ENCODE results near the gene CMTM2.
A peak's percentile ranks its signal among the peaks of the same experiment; 100 is the strongest.

Gene CMTM2, protein sequence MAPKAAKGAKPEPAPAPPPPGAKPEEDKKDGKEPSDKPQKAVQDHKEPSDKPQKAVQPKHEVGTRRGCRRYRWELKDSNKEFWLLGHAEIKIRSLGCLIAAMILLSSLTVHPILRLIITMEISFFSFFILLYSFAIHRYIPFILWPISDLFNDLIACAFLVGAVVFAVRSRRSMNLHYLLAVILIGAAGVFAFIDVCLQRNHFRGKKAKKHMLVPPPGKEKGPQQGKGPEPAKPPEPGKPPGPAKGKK

DNA sequence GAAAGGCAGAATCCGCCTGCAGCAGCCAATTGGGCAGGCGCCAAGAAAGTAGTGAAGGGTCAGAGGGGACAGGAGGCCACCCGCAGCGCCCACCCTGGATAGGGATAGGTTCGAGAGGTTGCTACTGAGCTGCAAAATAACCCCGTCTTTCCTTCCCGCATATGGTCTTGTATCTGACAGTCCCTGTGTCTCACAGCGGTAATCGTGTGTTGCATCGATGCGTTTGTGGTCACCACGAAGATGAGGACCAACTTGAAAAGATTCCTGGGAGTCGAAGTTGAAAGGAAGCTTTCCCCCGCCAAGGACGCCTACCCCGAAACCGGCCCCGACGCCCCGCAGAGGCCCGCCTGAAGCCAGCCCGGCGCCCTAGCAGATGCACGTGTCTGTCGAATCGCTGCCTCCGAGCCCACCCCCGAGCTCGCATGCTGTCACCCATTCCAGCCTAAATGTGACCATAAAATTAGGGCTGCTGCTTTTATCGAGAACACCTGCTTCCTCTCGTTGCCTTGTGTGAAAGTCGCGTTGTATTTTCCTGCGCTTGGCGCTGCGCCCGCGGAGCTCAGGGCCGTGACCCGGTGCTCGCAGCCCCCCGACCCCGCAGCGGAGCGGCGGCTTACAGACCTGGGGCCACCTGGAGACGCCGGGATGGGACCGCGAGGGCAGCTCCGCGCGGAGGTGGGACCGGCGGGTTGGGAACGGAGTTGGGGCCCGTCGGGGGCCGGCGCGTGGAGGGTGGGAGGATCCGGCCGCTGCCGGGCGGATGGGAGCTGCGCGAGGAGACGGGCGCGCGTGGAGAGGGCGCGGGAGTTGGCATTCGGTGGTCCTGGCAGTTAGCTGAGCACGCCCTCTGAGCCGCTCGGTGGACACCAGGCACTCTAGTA is at the start of gene CMTM2:
Gene CMTM2, plus strand, starts transcription at position 813 of the 881 bp plus-strand sequence. CDS start 145 bp downstream, outside the sequence.
- no peak for DNase-seq

DNA sequence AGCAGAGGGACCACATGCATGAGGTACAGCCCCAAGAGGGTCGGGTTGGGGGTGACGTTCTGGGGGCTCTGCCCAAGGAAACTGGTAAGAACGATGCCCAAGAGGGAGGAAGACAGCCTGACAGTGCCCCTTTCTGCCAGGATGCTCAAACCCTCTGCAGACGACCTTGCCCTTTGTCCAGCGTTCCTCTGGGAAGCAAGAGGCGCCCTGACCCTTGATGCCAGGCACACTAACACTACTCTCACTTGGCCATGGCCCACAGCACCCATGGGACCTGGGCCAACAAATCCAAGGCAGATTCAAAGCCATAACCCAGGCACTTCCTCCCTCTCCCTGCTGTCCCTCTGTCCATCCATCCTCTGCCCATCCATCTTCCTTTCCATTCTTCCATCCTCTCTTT is 49.8 kb upstream of the CMTM2 start:
- no peak for DNase-seq

DNA sequence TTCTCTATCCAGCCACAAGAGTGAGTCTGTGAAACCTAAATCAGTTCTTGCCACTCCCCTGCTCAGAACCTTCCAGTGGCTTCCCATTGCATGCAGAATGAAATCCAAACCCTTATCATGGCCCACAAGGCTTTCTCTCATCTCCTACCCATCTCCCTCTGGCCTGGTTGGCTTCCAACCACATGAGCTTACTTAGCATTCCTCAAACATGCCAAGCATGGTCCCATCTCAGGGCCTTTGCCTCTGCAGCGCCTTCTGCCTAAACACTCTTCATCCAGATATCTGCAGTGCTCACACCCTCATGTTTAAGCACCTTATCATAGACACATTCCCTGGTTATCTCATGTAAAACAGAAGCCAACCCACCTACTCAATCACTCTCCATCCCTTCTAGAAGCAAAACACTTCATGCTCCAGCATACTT is 44.9 kb upstream of the CMTM2 start:
- DNase-seq: no peak

DNA sequence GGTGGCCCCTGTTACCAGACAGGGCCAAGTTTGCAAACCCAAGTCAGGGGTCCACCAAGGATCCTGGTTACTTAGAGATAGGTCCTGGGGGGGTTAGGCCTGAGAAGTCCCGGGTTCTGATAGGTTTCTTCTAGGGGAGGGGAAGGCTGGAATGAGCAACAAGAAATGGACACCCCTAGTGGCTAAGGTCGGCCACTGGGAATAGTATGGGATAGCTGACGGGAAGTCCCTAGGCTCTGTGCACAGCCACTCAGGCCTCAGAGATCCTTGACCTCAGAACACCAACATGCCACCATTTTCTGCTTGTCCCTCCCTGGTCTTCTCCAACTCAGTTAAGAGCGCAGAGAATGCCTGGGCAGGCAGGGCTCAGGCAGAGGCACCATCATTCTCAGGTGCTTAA is 42.7 kb upstream of the CMTM2 start:
- DNase-seq: no peak

DNA sequence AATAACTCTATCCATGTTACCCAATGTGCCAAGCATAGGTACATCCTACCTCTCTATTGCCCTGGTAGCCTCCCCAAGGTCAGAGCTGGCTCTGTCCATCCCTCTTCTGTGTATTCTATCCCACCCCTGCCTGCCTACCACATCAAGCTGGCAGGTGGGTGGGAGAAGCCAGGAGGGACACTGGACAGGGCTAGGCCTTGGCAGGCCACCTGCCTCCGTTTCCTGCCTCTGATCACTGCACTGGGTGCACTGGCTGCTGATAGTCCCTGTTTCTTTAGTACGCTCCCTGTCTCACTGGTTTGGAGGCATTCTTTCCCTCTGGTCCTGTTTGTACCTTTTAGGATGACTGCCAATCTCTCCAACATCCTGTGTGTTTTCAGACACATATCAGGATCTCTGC is 42.0 kb upstream of the CMTM2 start:
- DNase-seq: no peak

DNA sequence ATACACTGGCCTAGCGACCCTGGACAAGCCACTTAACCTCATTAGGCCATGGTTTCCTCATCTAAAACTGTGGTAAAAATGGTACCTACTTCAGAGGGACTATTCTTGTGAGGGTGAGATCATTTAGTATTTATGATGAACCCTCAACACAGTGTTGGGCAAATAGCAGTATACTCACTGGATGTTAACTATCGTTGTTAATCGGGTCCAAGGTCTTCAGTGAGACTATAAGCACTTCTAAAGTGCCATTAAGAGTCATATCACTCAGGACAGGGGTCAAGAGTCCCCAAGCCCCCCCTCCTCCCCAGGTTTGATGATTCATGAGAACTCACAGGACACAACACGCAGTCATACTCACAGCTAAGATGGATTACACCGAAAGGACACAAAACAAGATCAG is 40.4 kb upstream of the CMTM2 start:
- DNase-seq: no peak

DNA sequence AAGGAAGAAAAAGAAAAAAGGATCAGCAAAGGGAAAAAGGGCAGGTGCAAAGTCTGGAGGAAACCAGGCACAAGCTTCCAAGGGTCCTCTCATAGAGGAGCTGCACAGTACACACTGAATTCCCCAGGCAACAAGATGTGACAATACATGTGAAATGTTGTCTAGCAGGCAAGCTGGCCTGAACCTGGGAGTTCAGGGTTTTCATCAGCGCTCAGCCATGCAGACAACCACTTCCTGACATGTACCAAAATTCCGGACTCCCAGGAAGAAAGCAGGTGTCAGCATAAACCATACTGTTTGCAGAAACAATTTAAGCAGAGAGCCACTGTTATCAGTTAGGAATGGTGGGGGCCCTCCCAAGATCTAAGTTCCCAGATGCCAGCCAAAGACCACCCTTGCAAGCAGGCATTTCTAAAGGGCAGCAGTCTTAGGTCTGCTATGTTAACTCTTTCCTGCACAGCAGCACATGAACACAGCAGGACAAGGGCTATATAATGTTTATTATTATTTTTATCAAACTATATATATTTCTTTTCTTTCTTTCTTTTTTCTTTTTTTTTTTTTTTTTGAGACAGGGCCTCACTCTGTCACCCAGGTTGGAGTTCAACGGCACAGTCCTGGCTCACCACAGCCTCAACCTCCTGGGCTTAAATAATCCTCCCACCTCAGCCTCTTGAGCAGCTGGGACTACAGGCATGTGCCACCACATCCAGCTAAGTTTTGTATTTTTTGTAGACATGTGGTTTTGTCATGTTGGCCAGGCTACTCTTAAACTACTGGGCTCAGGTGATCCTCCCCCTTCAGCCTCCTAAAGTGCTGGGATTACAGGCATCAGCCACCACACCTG is 39.4 kb upstream of the CMTM2 start:
- peak; percentile 55 to 72 for DNase-seq

DNA sequence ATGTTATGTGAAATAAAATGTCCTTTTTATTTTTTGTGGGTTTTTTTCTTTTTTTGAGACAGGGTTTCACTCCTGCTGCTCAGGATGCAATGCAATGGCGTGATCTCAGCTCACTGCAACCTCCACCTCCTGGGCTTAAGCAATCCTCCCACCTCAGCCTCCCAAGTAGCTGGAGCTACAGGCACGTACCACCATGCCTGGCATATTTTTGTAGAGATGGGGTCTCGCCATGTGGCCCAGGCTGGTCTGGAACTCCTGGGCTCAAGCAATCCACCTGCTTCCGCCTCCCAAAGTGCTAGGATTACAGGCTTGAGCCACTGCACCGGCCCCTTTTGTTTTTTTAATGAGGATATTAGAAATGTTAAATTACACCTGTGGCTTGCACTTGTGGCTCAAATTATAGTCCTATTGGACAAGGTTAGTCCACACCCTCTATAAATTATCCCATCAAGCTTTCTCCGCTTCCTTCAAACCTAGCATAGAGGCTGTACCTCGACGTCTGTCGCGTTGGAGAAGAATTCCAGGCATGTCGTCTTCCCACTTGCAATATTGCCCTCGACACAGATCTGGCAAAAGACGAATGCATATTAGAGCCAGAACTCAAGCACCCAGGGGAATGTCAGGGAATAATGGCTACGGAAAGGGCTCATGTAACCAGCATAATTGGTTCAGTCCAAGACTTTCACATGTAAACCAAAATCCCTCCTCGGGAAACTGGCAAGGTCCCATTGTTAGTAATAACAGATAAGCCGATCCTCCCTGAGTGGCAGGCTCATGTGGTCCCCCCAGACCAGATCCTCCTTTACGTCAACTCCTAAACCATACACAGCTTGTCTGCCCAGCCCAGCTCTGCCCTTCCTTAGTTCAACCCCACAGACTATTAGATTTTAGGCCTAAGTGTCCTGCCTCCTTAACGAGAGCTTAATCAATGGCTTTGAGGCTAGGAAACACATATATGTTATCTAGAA is 37.6 kb upstream of the CMTM2 start:
- no peak for DNase-seq

DNA sequence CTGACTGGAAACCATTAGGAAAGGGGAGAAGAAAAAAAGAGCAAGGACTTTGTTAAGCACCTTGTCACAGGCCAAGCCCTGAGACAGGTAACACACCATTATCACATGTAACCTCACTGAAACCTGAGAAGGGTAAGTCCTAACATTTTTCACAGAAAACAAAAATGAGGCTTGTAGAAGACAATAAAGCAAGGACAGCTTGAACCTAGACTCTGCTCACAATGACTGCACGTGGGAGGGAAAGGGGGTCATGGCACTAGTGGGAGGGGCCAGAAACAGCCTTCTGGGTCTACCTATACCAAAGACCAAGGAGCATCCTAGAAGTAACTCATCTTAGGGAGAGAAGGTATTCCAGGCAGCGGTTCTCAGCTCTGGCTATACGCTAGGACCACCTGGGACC is 36.9 kb upstream of the CMTM2 start:
- DNase-seq: no peak

DNA sequence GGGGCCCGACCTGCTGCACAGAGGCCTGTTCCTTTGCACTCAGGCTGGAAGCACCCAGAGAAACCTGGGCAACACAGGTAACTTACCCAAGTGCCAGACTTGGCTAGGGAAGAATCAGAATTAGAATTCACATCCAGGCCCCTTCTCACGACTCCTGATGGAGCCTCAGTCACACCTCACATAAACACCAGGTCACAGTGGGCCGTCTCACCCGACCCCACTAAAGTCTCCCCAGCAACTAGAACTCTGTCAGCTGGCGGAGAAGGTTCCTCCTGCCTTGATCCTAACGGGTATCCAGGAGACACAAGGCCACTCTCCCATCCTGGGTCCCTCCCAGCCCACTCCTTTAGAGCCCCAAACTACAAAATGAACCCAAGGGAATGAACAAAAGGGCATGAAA is 35.7 kb upstream of the CMTM2 start:
- DNase-seq: no peak

DNA sequence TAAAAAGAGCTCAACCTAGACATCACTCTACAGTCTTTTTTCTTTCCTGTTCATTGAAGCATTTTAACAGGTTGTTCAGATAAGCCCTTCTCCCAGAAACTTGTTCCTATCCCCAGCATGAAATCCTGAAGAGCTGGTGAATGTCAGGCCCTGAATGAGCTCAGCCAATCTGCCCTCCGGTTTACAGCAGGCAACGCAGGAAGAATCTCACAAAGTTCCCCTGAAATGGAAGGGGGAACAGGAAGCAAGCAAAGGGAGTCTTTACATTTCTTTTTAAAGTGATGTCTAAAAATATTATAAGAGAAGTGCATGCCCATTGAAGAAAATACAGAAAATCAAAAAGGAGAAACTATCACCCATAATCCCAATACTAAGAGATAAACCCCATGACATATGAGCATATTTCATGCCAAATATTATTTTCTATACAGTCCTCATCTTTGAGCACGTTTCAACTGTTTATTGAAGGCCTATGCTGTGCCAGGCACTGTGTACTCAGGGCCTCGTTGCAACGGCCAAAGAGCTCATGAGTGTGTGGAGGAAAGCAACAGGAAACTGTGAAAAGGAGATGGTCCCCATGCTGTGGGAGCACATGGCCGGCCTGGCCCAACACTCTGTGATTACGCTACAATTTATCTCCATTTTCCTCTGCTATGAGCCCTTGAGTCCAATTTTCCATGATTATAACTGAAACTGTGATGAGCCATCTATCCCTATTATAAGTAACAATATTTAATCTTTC is 35.1 kb upstream of the CMTM2 start:
- DNase-seq: peak in 1 of 2 experiments; percentile 37

DNA sequence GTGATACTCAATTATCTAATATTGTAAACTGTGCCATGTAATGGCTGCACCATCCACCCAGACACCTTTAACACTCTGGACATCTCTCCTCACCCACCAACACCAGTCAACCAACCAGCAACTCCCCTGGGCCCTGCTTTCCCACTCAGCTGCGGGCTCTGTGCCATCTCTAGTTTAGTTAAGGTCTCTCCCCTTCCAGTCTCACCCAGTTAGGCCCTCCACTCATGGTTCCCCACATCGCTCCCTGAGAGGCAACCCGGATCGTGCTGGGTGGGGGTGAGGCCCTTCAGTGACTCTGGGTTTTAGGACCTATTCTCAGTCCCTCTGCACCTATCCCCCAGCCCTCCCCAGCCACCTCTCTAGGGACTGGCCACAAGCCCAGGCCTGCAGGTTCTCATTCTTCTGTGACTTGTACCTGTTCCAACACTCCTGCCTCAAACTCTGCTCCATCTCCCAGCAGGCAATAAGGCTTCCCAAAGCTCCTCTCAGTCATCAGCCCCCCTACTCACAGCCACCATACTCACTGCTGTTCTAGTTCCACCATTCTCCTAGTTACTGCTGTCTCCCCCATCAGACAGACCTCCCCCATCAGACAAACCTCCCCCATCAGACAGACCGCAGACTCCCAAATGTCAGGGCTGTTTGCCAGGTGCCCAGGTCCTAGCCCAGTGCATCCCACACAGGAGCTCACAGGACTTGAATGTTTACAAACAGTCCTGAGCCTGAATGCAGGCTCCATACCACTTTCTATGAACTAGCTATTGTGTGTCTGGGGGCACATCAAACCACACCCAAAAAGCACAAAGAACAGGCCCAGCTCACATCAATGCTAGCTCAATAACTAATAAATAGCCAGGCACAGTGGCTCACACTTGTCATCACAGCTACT is 31.9 kb upstream of the CMTM2 start:
- no peak for DNase-seq

DNA sequence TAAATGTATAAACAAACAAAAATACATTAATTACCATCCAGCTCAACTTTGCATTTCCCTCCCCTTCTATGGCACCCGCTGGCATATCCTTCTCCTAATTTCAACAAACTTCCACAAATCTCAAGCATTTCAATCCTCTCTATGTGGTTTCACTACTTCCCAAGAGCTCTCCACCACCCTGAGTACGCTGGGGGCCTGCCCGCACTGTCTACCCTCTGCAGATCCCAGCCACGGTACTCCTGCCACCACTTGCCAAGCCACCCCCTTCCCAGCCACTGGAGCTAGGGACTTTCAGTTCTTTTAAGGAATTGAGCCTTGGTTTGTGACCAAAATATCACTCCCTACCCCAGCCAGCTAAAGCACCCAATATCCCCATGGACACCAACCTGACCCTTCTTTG is 31.2 kb upstream of the CMTM2 start:
- no peak for DNase-seq

DNA sequence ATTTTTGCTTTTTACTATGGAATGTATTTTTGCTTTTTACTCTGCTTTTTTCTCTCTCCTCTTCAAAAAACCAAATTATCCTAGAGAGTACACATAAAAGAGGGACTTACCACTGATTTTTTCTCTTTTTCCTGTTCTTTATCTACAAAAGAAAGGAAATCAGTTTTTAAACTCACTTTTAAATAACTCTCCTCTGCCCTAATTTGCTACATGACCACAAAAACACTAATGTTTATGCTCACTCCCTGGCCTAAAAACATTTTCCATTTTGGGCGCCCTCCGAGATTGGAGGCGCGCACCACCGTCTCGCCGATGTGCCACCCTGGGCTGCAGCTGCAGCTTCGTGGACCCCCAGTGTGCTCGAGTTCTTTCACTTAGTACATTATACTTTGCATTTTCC is 30.4 kb upstream of the CMTM2 start:
- no peak for DNase-seq

DNA sequence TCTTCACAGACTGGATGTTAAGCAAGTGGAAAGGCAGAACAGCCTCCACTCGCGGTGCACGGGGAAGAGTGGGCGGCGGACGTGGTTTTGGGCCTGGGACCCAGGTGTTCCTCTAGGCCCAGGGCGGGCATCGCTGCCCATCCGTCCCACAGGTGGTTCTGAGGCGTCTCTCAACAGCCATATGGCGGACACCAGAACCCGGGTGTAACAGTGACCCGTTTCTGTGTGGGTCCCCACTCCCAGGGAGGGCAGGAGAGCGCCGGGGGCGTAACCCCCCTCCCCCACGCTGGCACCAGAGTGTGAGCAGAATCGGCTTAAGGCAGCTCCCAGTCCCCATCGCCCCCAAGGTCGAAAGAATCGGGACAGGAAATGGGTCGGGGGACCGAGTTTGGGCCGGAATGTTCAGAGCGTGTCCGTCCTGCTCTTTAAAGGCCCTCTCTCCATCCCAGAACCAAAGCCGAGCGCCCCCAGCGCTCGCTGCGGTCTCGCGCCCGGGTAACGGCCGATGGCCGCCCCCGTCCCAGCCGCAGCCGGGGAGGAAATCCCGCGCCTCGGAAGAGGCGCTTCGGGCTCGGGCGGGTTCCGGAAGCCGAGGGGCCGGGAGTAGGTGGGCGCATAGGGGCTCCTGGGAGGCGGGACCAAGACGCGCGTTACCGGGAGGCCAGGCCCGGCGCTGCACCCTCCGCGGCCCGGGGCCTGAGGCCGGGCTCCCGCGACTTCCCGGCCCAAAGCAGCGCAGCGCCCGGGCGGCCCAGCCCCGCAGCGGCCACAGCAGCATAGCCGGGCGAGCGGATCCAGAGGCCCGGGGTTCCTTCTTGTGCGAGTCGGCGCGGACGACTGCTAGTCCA is 29.8 kb upstream of the CMTM2 start, which contains the start of gene TK2:
Gene TK2, minus strand, starts transcription at position 839 of the 848 bp plus-strand sequence. Its CDS starts 61 bp downstream, at position 778.
- peak; percentile 35 to 65 for DNase-seq

DNA sequence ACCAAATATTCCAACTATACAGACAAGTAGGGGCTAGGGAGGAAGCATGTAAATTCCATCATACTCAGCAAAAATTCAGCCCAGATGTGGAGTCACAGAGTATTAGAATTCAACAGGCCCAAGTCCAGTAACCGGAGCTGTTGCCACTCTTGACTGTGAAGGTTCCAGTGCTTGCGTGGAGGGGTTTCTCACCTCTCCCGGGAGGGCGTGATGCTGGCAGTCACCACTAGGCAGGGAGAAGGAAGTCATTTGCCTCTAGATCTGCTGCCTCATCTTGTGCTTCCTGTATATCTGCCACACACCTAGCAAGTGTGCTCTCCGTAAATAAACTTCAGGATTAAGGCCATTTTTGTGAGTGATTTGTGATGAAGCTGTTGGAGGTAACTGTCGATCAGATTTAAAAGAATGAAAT is 27.9 kb upstream of the CMTM2 start:
- DNase-seq: peak; percentile 87 to 91

DNA sequence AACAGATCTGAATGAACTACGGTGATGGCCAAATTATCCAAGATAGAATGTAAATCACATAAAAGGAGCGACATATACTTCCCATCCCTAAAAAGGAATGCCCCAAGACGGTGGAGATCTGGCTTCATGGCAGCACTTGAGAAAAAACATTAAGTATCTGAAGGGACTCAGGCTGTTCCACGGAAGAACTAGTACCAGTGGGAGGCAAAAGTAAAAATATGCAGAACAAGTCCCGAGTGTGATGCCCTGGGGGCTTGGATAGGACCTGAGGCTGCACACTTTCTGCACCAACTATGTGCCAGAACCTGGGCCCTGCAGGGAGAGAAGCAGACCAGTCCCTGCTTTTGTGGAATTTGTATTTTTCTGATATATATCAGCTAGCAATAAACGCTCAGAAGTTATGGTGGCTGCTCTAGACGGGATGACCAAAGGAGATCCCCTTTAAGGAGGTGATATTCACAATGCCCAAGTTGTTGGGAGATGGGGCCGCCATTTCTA is 27.4 kb upstream of the CMTM2 start:
- DNase-seq: no peak

DNA sequence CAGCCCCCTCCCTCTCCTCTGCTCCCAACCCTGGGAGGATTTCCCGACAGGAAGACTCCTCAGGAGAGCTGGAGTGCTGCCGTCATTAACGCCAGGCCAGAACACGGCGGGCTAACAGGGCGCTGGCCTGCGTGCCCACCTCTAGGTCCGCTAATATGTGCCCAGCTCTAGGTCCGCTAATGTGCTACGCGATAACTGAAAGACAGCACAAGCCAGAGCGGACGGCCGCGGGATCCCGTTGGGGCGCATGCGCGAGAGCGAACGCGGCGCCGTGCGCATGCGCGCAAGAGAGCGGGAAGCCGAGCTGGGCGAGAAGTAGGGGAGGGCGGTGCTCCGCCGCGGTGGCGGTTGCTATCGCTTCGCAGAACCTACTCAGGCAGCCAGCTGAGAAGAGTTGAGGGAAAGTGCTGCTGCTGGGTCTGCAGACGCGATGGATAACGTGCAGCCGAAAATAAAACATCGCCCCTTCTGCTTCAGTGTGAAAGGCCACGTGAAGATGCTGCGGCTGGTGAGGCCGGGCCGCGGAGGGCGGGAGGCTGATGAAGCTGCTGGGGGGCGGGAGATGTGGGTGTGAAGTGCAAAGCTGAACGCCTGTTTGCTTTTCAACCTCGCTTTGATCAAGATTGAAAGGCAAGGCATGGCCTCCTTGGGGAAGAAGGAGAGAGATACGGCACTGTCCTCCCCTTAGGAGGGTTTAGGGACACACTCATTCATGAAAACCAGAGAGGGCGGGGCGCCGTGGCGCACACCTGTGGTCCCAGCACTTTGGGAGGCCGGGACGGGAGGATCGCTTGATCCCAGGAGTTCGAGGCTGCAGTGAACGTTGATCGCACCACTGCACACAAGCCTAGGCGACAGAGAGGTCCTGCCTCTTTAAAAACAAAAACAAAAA is 26.7 kb upstream of the CMTM2 start, which contains the start of gene CKLF:
Gene CKLF, plus strand, starts transcription at position 291 of the 892 bp plus-strand sequence. Its CDS starts 140 bp downstream, at position 431.
- DNase-seq: peak; percentile 89

Data from Kasumi-1 (cell line).